COLO829 (cell line): ENCODE data around the gene HIGD1A.

ENCODE experiments used
- DNase-seq: peaks from one replicate; pipeline ENCODE4 v3.0.0; 2012; ENCODE audit warnings: low spot score

Gene HIGD1A

DNA sequence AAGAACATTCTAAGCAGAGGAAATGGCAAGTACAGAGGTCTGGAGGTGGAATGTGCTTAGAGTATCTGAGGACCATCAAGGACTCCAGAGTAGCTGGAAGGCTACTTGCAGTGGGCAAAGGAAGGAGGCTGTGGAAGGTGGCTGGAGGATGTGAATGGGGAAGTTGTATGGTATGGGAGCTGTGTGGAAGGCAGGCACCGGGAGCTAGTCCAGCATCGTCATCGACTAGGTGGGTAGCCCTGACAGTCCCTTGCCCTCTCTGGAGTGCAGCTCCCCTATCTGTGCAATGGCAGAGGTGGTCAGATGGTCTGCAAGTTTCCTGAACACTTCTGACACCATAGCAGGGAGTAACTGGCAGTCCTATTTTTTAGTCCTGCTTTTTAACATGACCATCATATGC, 50.5 kb downstream of the HIGD1A start:
- no peak for DNase-seq

GRCh38 chr3:42752961-42753360, 51.3 kb downstream of the HIGD1A start:
- no peak for DNase-seq

GRCh38 chr3:42752441-42752840, 51.8 kb downstream of the HIGD1A start:
- DNase-seq: no peak

DNA sequence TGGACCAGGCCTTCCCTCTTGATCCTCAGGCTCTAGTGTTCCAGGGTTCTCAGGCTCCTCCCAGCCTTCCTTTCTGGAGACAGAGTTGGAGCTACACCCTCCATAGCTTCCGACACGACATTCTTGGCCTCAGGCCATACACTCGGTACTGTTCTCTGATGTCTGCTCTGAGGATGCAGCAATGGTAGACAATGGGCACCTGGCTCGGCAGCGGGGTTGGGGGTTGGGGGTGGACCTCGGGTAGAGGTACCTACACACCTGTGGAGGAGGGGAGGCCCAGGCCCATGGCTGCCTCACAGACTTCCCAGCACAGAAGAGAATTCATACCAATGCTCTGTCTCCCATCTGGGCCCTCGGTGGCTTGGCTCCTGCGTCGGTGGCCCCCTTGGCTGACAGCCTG, 52.7 kb downstream of the HIGD1A start:
- DNase-seq: no peak

DNA sequence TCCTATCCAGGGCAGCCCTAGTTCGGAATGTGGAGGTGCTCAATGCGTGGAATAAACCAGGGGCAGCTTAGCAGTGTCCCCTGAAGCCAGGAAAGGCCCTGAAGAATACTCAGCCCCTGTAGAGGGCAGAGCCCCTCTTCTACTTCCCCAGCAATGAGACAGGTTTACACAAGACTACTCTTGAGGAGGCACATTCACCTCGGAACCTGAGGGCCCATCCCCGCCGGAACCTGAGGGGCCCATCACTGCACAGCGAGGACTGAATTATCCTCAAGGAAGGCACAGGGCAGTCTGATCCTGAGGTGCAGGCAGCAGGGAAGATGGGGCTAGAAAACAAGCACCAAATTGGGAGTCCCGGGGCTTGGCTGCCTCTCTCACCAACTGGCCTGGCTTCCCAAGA, 53.5 kb downstream of the HIGD1A start:
- DNase-seq: no peak

- no peak for DNase-seq
Measured at GRCh38 chr3:42749753-42750231, 54.5 kb downstream of the HIGD1A start.

DNA sequence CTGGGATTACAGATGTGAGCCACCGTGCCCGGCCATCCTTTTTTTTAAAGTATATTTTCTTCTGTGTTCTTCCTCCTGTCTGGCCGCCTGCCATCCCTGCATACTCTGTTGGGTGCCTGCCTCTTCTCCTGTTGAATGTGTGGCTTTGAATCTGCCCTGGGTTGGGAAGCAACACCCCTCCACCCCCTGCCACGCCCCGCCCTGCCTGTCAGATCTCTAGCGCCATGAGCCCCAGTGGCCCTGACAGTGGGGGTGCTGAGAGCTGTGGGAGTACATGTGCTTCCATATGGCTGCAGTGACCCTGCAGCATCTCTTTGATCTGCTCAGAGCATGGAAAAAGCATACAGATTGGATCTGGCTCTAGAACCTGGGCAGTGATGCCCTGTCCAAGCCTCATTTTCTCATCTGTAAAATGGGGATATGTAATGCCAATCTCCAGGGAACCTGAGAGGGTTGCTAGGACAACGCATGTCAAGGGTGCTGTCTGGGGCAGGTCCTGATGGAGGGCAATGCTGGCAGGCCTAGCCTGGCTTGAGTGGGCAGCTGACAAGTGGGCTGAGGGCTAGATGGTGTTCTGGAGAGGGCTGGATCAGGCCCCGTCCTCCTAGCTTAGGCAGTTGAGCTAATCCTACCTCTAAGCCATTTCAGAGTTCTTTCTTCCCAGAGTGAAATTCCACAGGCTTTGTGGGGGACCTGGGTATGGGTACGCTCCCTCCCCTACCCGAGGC, 55.1 kb downstream of the HIGD1A start:
- no peak for DNase-seq

- no peak for DNase-seq
Measured at GRCh38 chr3:42747581-42747980, 56.7 kb downstream of the HIGD1A start.

DNA sequence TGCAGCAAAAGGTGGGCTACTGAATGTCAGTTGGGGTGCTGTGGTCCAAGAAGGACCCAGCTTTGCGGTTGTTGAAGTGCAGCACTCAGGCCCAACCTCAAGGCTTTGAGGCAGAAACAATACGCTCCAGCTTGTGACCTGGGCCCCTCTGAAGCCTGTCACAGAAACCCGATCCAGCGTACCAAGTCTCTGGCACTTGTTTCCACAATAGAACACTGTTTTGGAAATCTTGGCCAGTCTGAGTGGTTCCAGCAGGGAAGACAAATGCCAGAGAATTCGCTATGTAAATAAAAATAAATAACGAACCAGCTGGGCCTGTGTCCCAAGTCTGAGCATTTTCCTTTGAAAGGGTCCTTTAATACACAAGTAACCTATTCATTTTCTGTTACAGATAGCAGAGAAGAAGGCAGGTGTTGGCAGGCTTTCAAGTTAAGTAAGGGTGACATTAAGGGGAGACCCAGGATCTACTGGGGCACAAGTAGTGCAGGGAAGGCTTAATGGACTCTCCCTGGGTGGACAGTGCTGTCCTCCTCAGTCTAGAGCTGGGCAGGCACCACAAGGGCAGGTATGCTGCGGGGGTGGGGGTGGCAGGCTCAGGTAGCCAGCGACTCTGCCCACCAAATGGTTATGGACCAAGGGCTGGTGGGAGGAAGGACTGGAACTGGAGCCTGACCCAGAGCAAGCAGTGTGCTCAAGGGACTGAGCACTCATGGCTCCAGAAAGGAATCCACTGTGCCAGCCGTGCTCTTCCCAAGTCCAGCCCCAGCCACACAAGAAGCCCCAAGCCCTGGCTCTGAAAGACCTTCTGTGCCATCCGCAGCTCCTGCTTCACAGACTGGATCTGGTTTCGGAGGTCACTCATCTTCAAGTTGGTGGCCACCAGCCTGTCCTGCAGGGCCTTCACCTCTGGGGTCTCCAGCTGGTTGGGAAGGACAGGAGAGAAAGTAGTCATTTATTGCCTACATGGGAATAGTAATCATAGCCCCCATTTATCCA, 57.5 kb downstream of the HIGD1A start:
- DNase-seq: no peak

- no peak for DNase-seq
Measured at GRCh38 chr3:42745776-42746454, 58.4 kb downstream of the HIGD1A start.

- no peak for DNase-seq
Measured at GRCh38 chr3:42745291-42745745, 59.0 kb downstream of the HIGD1A start.

GRCh38 chr3:42743204-42743995, 60.9 kb downstream of the HIGD1A start:
- no peak for DNase-seq

DNA sequence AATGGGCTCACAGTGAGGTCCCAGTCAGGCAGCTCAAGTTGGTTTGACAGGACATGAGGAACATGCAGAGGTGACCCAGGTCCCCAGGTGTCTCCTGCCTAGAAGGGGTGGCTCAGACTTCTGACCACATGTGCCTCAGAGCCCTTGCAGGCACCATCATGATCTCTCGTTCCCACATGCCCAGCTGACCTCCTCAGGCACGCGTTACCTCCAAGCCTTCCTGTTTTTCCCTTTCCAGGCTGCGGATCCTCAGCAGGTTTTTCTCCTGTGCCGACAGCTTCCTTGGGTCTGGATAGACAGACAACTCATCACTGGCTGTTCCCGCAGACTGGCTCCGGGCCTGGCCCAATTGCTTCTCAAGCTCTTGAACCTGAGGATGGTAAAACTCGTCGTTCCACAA, 61.6 kb downstream of the HIGD1A start:
- DNase-seq: no peak

GRCh38 chr3:42742259-42742658, 62.0 kb downstream of the HIGD1A start:
- no peak for DNase-seq

DNA sequence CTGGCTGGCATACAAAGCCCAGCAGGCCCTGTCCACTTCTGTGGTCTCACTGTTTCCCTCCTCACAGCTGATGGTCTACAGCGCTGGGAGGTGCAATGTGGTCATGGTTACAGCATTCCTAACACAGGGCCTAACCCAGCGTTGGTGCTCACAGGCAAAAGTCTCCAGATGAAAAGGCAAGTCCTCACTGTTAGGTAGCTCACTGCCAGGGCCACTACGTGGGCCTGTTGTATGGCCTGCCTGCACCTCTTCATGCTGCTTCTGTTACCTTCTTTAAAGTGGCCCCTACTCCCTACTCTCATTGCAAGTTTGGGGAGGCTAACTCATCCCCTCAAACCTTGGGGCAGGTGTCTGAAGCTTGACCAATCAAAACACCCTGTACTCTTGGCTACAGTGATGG, 62.5 kb downstream of the HIGD1A start:
- DNase-seq: no peak

- no peak for DNase-seq
Measured at GRCh38 chr3:42739401-42740158, 64.7 kb downstream of the HIGD1A start.

DNA sequence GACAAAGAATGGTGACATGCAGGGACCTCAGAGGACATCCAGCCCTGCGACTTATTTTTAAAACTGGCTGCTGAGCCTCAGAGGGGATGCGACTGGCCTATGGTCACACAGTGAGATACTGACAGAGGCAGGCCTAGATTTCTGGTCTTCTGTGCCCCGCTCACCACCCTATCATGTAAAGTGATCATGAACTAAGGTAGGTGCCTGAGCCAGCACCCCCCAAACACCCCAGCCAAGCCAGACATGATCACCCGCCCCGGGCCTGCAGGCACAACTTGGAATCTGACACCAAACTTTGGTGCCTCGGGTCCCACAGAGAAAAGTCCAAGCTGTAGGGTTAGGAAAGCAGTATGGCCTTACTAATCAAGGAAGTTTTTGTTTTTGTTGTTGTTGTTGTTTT, 67.8 kb downstream of the HIGD1A start:
- DNase-seq: no peak

- DNase-seq: no peak
Measured at GRCh38 chr3:42736081-42736480, 68.2 kb downstream of the HIGD1A start.

DNA sequence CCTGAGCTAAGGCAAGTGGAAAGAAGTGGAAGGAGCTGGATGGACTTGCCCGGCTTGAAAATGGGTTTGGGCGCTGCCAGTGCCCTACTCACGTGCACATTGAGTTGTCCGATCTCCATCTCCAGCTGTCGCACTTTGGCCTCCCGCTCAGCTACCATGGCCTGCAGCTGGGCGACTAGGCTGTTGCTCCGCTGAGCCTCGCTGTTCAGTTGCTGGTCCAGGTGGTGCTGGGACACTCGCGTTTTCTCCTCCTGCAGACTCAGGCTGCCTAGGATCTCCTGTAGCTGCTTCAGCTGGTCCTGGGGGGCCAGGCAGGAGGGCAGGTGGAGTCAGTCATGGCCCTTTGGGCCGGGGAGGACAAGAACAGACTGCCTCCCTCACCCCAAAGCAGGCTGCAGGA, 68.7 kb downstream of the HIGD1A start:
- DNase-seq: no peak

GRCh38 chr3:42735019-42735418, 69.3 kb downstream of the HIGD1A start:
- no peak for DNase-seq
